GM12873 (cell line): Measurements from ENCODE around the gene CDX1.

Source experiments
- CTCF ChIP-seq: IDR thresholded peaks from 2 replicates; pipeline ENCODE4 v1.5.1; 2012; ENCODE audit warnings: low read depth, mild to moderate bottlenecking, moderate library complexity, low read length, control low read depth; ENCODE audit not compliant: insufficient read depth; ENCODE audit errors: missing control alignments

The CDX1 gene

GRCh38 chr5:150148117-150148927, 18.3 kb upstream of the CDX1 start:
- TF ChIP-seq CTCF: no peak

- TF ChIP-seq CTCF: no peak
Measured at GRCh38 chr5:150149618-150150017, 17.0 kb upstream of the CDX1 start.

GRCh38 chr5:150152636-150153462, 13.7 kb upstream of the CDX1 start:
- no peak for TF ChIP-seq CTCF

- no peak for TF ChIP-seq CTCF
Measured at GRCh38 chr5:150153483-150153882, 13.1 kb upstream of the CDX1 start.

GRCh38 chr5:150153957-150154617, 12.5 kb upstream of the CDX1 start:
- TF ChIP-seq CTCF: no peak

GRCh38 chr5:150154618-150155128, 11.9 kb upstream of the CDX1 start:
- no peak for TF ChIP-seq CTCF
